ENCODE results near the gene XXYLT1.

Gene XXYLT1

GRCh38 chr3:195106418-195106906, 164.5 kb downstream of the XXYLT1 start:
- DNase-seq: peak; percentile 23

GRCh38 chr3:195105841-195106417, 165.0 kb downstream of the XXYLT1 start:
- DNase-seq: no peak

- DNase-seq: no peak
Measured at GRCh38 chr3:195105389-195105788, 165.6 kb downstream of the XXYLT1 start.

- DNase-seq: no peak
Measured at GRCh38 chr3:195104340-195104739, 166.6 kb downstream of the XXYLT1 start.

- DNase-seq: no peak
Measured at GRCh38 chr3:195103623-195104022, 167.3 kb downstream of the XXYLT1 start.

GRCh38 chr3:195102609-195103467, 168.1 kb downstream of the XXYLT1 start:
- no peak for DNase-seq

- no peak for DNase-seq
Measured at GRCh38 chr3:195101927-195102608, 168.9 kb downstream of the XXYLT1 start.

- DNase-seq: no peak
Measured at GRCh38 chr3:195101001-195101583, 169.9 kb downstream of the XXYLT1 start.

GRCh38 chr3:195099951-195100785, 170.8 kb downstream of the XXYLT1 start:
- no peak for DNase-seq

- DNase-seq: no peak
Measured at GRCh38 chr3:195098741-195099525, 172.0 kb downstream of the XXYLT1 start.

- DNase-seq: no peak
Measured at GRCh38 chr3:195097331-195098255, 173.4 kb downstream of the XXYLT1 start.

- DNase-seq: no peak
Measured at GRCh38 chr3:195096484-195097330, 174.3 kb downstream of the XXYLT1 start.

- no peak for DNase-seq
Measured at GRCh38 chr3:195096053-195096452, 174.9 kb downstream of the XXYLT1 start.

GRCh38 chr3:195095704-195096036, 175.3 kb downstream of the XXYLT1 start:
- DNase-seq: no peak

GRCh38 chr3:195095035-195095703, 175.8 kb downstream of the XXYLT1 start:
- DNase-seq: no peak

- no peak for DNase-seq
Measured at GRCh38 chr3:195094191-195094921, 176.6 kb downstream of the XXYLT1 start.

- no peak for DNase-seq
Measured at GRCh38 chr3:195093731-195094130, 177.2 kb downstream of the XXYLT1 start.

All from NCI-H1092 treated with DMSO at 0.1 percent for 48 hours (cell line).